GM12875 (cell line): Measurements from ENCODE around the gene SHISAL2B.
A peak's percentile ranks its signal among the peaks of the same experiment; 100 is the strongest.

Experiments used
- H3K4me3 ChIP-seq: one replicate; pipeline ENCODE4 v1.5.1; 2011; ENCODE audit warnings: low read depth, low read length, control low read depth
- CTCF ChIP-seq: IDR thresholded peaks from 2 replicates; pipeline ENCODE4 v1.5.1; 2011; ENCODE audit warnings: low read depth, mild to moderate bottlenecking, control low read depth, inconsistent platforms, low read length, moderate library complexity, borderline replicate concordance; ENCODE audit not compliant: insufficient read depth

The SHISAL2B gene

GRCh38 chr5:64678374-64678773, 11.9 kb upstream of the SHISAL2B start:
- no peak for TF ChIP-seq CTCF
- no peak overlapping the region for H3K4me3 ChIP-seq

DNA sequence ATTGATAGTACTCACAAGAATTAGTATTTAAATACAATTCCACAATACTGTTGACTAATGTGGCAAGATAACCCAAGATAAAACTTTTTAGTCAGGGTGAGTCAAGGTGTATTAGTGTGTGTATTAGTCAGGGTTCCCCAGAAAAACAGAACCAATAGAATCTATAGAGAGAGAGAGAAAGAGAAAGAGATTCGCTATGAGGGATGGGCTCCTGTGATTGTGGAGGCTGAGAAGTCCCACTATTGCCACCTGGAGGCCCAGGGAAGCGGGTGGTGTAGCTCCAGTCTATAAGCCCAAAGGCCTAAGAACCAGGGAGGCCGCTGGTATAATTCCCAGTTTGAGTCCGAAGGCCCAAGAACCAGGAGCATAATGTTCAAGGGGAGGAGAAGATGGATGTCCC, 10.0 kb upstream of the SHISAL2B start:
- no peak for TF ChIP-seq CTCF
- H3K4me3 ChIP-seq = no peak overlapping the region

- TF ChIP-seq CTCF = 0 out of 2 replicates have a peak, but pooled peaks have one; percentile 21
- H3K4me3 ChIP-seq = no peak overlapping the region
Measured at GRCh38 chr5:64682608-64683007, 7.7 kb upstream of the SHISAL2B start.

DNA sequence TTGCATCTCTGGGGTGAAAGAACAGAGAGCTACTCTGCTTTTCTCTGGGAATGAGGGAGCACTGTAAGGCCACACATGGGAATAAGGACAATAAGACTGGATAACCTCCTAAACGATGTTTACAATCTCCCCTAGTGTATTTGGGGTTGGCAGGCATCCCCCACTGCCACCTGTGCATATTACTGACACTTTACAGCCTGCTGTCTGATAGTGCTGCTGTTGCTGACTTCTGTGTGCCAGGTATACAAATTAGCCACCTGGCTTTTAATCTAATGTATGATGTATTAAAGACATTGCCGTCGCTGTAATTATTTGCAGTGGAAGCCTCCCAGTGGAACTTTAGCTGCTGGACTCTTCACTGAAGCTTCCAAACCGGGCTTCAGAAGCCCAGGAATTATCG, 4.4 kb upstream of the SHISAL2B start:
- TF ChIP-seq CTCF = no peak
- no peak overlapping the region for H3K4me3 ChIP-seq

GRCh38 chr5:64688391-64688790, 1.9 kb upstream of the SHISAL2B start:
- no peak overlapping the region for H3K4me3 ChIP-seq
- TF ChIP-seq CTCF = no peak

- no peak for TF ChIP-seq CTCF
- no peak overlapping the region for H3K4me3 ChIP-seq
Measured at GRCh38 chr5:64688965-64689364, 1.3 kb upstream of the SHISAL2B start.

DNA sequence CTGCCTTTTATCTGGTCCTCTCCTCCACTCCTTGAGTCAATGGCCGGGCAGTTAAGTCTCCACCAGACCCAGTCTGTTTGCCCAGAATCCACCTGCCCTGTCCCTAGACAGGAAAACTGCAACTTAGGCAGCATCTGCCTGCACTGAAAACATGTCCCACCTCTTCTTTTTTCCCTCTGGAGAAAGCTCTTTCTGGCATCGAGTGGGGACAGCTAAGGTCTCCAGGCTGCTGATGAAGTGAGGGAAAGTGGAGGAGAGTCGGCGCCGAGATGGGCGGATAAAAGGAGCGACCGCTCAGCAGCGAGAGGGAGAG, 243 bp upstream of the SHISAL2B start:
- H3K4me3 ChIP-seq = peak overlapping the region; percentile 15
- no peak for TF ChIP-seq CTCF
